Loucy (cell line): ENCODE results near the gene SSH2.

ENCODE experiments used
- H2AFZ ChIP-seq: fragments of 200-600 bp; sonication (generic); 2 replicates; pipeline ENCODE4 v1.6.0; 2016; ENCODE audit warnings: antibody characterized with exemption, mild to moderate bottlenecking, low read length, moderate library complexity
- H3F3A ChIP-seq: fragments of 200-600 bp; 2 replicates; pipeline ENCODE4 v1.6.0; 2016; ENCODE audit warnings: antibody characterized with exemption, low read depth, mild to moderate bottlenecking
- H3K27me3 ChIP-seq: fragments of 200-600 bp; sonication (generic); 2 replicates; pipeline ENCODE4 v1.6.1; 2014; ENCODE audit warnings: low read length, mild to moderate bottlenecking; ENCODE audit not compliant: insufficient read depth, poor library complexity, severe bottlenecking
- H3K36me3 ChIP-seq: fragments of 200-600 bp; sonication (generic); 2 replicates; pipeline ENCODE4 v1.6.1; 2016; ENCODE audit warnings: low read length; ENCODE audit not compliant: insufficient read depth
- H3K4me1 ChIP-seq: fragments of 200-600 bp; sonication (generic); 2 replicates; pipeline ENCODE4 v1.5.1; 2014; ENCODE audit warnings: low read length, mild to moderate bottlenecking; ENCODE audit not compliant: insufficient read depth, poor library complexity, severe bottlenecking
- H3K4me2 ChIP-seq: fragments of 200-600 bp; sonication (generic); 2 replicates; pipeline ENCODE4 v1.6.0; 2014; ENCODE audit warnings: antibody characterized with exemption, low read length, low read depth, mild to moderate bottlenecking; ENCODE audit not compliant: poor library complexity, severe bottlenecking
- H3K4me3 ChIP-seq: fragments of 200-600 bp; sonication (generic); 2 replicates; pipeline ENCODE4 v1.5.1; 2014; ENCODE audit warnings: low read length, mild to moderate bottlenecking, mixed read lengths; ENCODE audit not compliant: poor library complexity, severe bottlenecking
- H3K79me2 ChIP-seq: fragments of 200-600 bp; sonication (generic); 2 replicates; pipeline ENCODE4 v1.6.1; 2014; ENCODE audit warnings: low read length; ENCODE audit not compliant: insufficient read depth
- H3K9ac ChIP-seq: fragments of 200-600 bp; sonication (generic); 2 replicates; pipeline ENCODE4 v1.6.0; 2014; ENCODE audit warnings: mild to moderate bottlenecking, low read depth, low read length, moderate library complexity; ENCODE audit not compliant: poor library complexity, severe bottlenecking
- H3K9me2 ChIP-seq: fragments of 200-600 bp; sonication (generic); replicated peaks from 2 replicates; pipeline ENCODE4 v1.6.1; 2016; ENCODE audit warnings: low read depth, low read length, mixed read lengths
- H3K9me3 ChIP-seq: fragments of 200-600 bp; sonication (generic); 2 replicates; pipeline ENCODE4 v1.6.1; 2014; ENCODE audit warnings: mild to moderate bottlenecking, antibody characterized with exemption, low read length, low read depth; ENCODE audit not compliant: insufficient read depth
- H4K20me1 ChIP-seq: fragments of 200-600 bp; sonication (generic); 2 replicates; pipeline ENCODE4 v1.6.0; 2014; ENCODE audit warnings: antibody characterized with exemption, low read length, mild to moderate bottlenecking; ENCODE audit not compliant: insufficient read depth, poor library complexity, severe bottlenecking
- CTCF ChIP-seq: fragments of 200-600 bp; sonication (generic); conservative IDR thresholded peaks from 2 replicates; pipeline ENCODE4 v1.5.1; 2014; ENCODE audit warnings: mild to moderate bottlenecking, antibody characterized with exemption, low read length
- EZH2phosphoT487 ChIP-seq: fragments of 200-600 bp; IDR thresholded peaks from 2 replicates; pipeline ENCODE4 v1.6.1; 2018; ENCODE audit warnings: antibody characterized with exemption, mild to moderate bottlenecking, moderate library complexity, borderline replicate concordance

The SSH2 gene

GRCh38 chr17:29591146-29591736 lies 338.8 kb downstream of the SSH2 start:
- Histone ChIP-seq H2AFZ (peak overlapping the region; percentile 100), H4K20me1 (peaks cover 26% of the 10 kb centered on the region), H3K27me3 (no peaks in the 10 kb centered on the region), H3K9me3 (no peaks in the 10 kb centered on the region), H3F3A (no peaks in the 10 kb centered on the region), H3K4me2 (peak overlapping the region; percentile 98), H3K4me3 (peak overlapping the region; percentile 94), H3K4me1 (peaks cover 55% of the 10 kb centered on the region), H3K36me3 (no peaks in the 10 kb centered on the region), H3K79me2 (peaks cover 36% of the 10 kb centered on the region), H3K9ac (peak overlapping the region; percentile 78), H3K9me2 (no peaks in the 10 kb centered on the region)
- TF ChIP-seq CTCF, result no peak
- no peak for TF ChIP-seq EZH2phosphoT487

GRCh38 chr17:29590411-29591145 lies 339.4 kb downstream of the SSH2 start:
- H3F3A ChIP-seq, result no peaks in the 10 kb centered on the region
- H3K9me3 ChIP-seq, result no peaks in the 10 kb centered on the region
- no peaks in the 10 kb centered on the region for H3K27me3 ChIP-seq
- peaks cover 42% of the 10 kb centered on the region for H3K79me2 ChIP-seq
- no peaks in the 10 kb centered on the region for H3K36me3 ChIP-seq
- H3K4me1 ChIP-seq, result peaks cover 57% of the 10 kb centered on the region
- no peaks in the 10 kb centered on the region for H3K9me2 ChIP-seq
- H3K4me2 ChIP-seq, result peak overlapping the region; percentile 98
- H3K9ac ChIP-seq, result peak overlapping the region; percentile 78
- H4K20me1 ChIP-seq, result peaks cover 30% of the 10 kb centered on the region
- TF ChIP-seq CTCF, result no peak
- no peak for TF ChIP-seq EZH2phosphoT487
- H3K4me3 ChIP-seq, result peak overlapping the region; percentile 94
- H2AFZ ChIP-seq, result peak overlapping the region; percentile 100

GRCh38 chr17:29589524-29590410 lies 340.3 kb downstream of the SSH2 start, which contains the start of gene GIT1:
GIT1 (minus strand) TSS chr17:29589648; CDS start chr17:29589378, 270 bp downstream.
- Histone ChIP-seq H3K4me3 (peak within 1 kb of the TSS; percentile 94), H3K4me1 (peaks cover 65% of the 10 kb centered on the region), H4K20me1 (peaks cover 37% of the 10 kb centered on the region), H3K36me3 (no peaks in the 10 kb centered on the region), H3F3A (no peaks in the 10 kb centered on the region), H3K79me2 (peaks cover 50% of the 10 kb centered on the region), H3K9me3 (no peaks in the 10 kb centered on the region), H3K9me2 (no peaks in the 10 kb centered on the region), H3K9ac (peak within 1 kb of the TSS; percentile 83), H3K27me3 (no peaks in the 10 kb centered on the region), H3K4me2 (peak within 1 kb of the TSS; percentile 98), H2AFZ (peak within 1 kb of the TSS; percentile 100)
- no peak for TF ChIP-seq CTCF
- no peak for TF ChIP-seq EZH2phosphoT487
